Lung (tissue), 12 donors: ENCODE results near the gene SAXO1. TPM values are rescaled to one million over a fixed set of nuclear protein-coding genes. Genes with fewer than 3 reads are reported as not detected.
A peak's percentile ranks its signal among the peaks of the same experiment; 100 is the strongest.
"Not testable (repeated sequence)": the region's sequence is repeated elsewhere in the genome, so short reads cannot be mapped to it uniquely, and the experiment has no call there.

Experiments used
- ATAC-seq: fragments of 200-7000 bp; cut with Tn5 transposase; one replicate; pipeline ENCODE4 v1.9.1; 2020; ENCODE audit warnings: moderate number of reproducible peaks; ENCODE audit not compliant: insufficient read depth, low FRiP score
- DNase-seq, 3 donors: peaks; one replicate each; pipeline ENCODE4 v3.0.0-alpha.2; 2013 to 2017
- H3K27ac ChIP-seq, 2 donors: one replicate each; pipeline ENCODE4 v1.5.1; 2013; ENCODE audit warnings: mild to moderate bottlenecking in 2 of 2, moderate library complexity in 2 of 2, control low read depth in 1 of 2, inconsistent platforms in 1 of 2, low read depth in 1 of 2, low read length in 1 of 2
- H3K27me3 ChIP-seq, 3 donors: one replicate each; pipeline ENCODE4 v1.5.1; 2013; ENCODE audit warnings: low read length in 2 of 3; ENCODE audit not compliant: control insufficient read depth in 3 of 3, insufficient read depth in 3 of 3
- H3K36me3 ChIP-seq, 4 donors: one replicate each; pipeline ENCODE4 v1.5.1; 2013; ENCODE audit warnings: low read length in 4 of 4, mild to moderate bottlenecking in 1 of 4, moderate library complexity in 1 of 4; ENCODE audit not compliant: control insufficient read depth in 4 of 4, insufficient read depth in 4 of 4
- H3K4me1 ChIP-seq, 5 donors: one replicate each; pipeline ENCODE4 v1.5.1; 2013; ENCODE audit warnings: low read length in 5 of 5, mild to moderate bottlenecking in 2 of 5, moderate library complexity in 1 of 5; ENCODE audit not compliant: control insufficient read depth in 5 of 5, insufficient read depth in 5 of 5
- H3K4me3 ChIP-seq: one replicate; pipeline ENCODE4 v1.5.1; 2013; ENCODE audit warnings: mild to moderate bottlenecking, control low read depth, moderate library complexity
- H3K9ac ChIP-seq, 2 donors: one replicate each; pipeline ENCODE4 v1.5.1; 2013; ENCODE audit warnings: low read length in 2 of 2, control low read depth in 1 of 2; ENCODE audit not compliant: insufficient read depth in 1 of 2
- H3K9me3 ChIP-seq, 4 donors: one replicate each; pipeline ENCODE4 v1.5.1; 2013; ENCODE audit warnings: low read length in 3 of 4, mild to moderate bottlenecking in 1 of 4, moderate library complexity in 1 of 4; ENCODE audit not compliant: control insufficient read depth in 4 of 4, insufficient read depth in 3 of 4
- WGBS, 2 donors: extraction: QIAGEN DNeasy Blood & Tissue Kit; methylation state at CpG; one replicate each; pipeline ENCODE4 v1.1.7; 2013; 5-methylcytosine and 5-hydroxymethylcytosine counted together
- polyA plus RNA-seq, 2 donors: library from polyadenylated mRNA; stranded (reverse); fragments of 200-250 nt; gene quantifications; one replicate each; pipeline ENCODE4 v1.2.1, GENCODE V29; 2013
- total RNA-seq, 2 donors: library from RNA; depleted of rRNA in 1 of 2; stranded (reverse); fragments of >200 nt in 1 of 2; gene quantifications; one replicate each; pipeline ENCODE4 v1.2.1, GENCODE V29; 2014 to 2021
- TF ChIP-seq, protein P1 (sequence below): IDR thresholded peaks from 2 replicates; pipeline ENCODE4 v1.5.1; 2012; ENCODE audit warnings: mild to moderate bottlenecking; ENCODE audit errors: control extremely low read depth, extremely low read depth
- donor health status: control.
- donor health status: control.
- donor health status: Bipolar disorder and iron deficiency.
- donor health status: healthy.
- donor health status: DM: yes; HTN: yes; CAD: no.

Gene SAXO1
- total and polyA plus RNA-seq, 4 donors, result 0.02 to 0.54 (median 0.21) TPM

DNA sequence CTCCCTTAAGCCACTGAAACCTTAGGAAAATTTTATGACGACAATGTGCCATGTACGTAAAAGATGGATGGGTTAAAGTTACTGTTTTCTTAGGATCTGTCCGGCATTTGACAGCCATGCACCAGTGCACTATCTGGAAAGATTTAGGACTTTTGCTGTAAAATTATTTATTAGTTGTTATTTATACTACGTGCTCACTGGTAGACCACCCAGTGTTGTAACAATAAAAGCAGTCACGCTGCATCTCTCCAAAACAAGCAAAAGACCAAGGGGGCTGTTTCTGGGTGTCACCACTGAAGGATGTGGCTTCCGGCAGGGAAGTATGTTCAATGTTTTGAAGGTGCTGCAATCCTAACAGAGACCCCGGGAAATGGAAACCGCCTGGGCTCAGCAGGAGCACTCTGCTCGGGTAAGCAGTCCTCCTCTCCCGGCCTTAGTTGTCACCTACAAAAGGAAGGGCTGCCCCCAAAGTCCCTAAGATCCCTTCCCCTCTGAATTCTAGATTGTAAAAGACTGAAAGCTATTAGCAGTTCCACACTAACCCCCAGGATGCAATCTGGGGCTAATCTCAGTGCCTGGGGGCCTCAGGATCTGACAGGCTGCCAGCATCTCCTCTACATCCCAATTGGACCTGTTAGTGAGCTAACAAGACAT is 38.6 kb downstream of the SAXO1 start:
- H3K27ac ChIP-seq, result no peak overlapping the region
- peaks cover 0 to 12% (median 0%) of the 10 kb centered on the region in 5 donors for H3K4me1 ChIP-seq
- ATAC-seq (no peak), DNase-seq (peak; percentile 40 to 62 (median 48))
- no peak overlapping the region for H3K4me3 ChIP-seq
- peaks cover 0 to 5% (median 0%) of the 10 kb centered on the region in 4 donors for H3K9me3 ChIP-seq
- WGBS, 2 donors, result 83% methylated on average over 10 of the region's 10 CpGs
- no peak overlapping the region for H3K9ac ChIP-seq
- H3K27me3 ChIP-seq, result no peaks in the 10 kb centered on the region
- TF ChIP-seq, protein P1, sequence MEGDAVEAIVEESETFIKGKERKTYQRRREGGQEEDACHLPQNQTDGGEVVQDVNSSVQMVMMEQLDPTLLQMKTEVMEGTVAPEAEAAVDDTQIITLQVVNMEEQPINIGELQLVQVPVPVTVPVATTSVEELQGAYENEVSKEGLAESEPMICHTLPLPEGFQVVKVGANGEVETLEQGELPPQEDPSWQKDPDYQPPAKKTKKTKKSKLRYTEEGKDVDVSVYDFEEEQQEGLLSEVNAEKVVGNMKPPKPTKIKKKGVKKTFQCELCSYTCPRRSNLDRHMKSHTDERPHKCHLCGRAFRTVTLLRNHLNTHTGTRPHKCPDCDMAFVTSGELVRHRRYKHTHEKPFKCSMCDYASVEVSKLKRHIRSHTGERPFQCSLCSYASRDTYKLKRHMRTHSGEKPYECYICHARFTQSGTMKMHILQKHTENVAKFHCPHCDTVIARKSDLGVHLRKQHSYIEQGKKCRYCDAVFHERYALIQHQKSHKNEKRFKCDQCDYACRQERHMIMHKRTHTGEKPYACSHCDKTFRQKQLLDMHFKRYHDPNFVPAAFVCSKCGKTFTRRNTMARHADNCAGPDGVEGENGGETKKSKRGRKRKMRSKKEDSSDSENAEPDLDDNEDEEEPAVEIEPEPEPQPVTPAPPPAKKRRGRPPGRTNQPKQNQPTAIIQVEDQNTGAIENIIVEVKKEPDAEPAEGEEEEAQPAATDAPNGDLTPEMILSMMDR, result no peak
- no peaks in the 10 kb centered on the region for H3K36me3 ChIP-seq

DNA sequence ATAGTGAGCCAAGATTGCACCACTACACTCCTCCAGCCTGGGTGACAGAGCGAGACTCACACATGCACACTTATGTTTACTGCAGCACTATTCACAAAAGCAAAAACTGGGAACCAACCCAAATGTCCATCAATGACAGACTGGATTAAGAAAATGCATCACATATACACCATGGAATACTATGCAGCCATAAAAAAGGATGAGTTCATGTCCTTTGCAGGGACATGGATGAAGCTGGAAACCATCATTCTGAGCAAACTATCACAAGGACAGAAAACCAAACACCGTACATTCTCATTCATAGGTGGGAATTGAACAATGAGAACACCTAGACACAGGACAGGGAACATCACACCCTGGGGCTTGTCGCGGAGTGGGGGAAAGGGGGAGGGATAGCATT is 41.8 kb downstream of the SAXO1 start:
- not testable (repeated sequence) for DNase-seq, H3K36me3 ChIP-seq, ATAC-seq, H3K27me3 ChIP-seq, H3K4me3 ChIP-seq, H3K9me3 ChIP-seq, H3K9ac ChIP-seq, H3K27ac ChIP-seq
- H3K4me1 ChIP-seq, result peaks cover 0 to 12% (median 0%) of the 10 kb centered on the region in 5 donors
- 99% methylated on average over 4 of the region's 4 CpGs for WGBS, 2 donors

DNA sequence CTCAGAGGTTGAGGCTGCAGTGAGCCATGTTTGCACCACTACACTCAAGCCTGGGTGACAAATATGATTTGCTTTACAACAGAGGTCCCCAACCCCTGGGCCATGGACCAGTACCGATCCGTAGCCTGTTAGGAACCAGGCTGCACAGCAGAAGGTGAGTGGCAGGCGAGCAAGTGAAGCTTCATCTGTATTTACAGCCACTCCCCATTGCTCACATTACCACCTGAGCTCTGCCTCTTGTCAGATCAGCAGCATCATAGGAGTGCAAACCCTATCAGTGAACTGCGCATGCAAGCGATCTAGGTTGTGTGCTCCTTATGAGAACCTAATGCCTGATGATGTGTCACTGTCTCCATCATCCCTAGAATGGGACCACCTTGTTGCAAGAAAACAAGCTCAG is 42.5 kb downstream of the SAXO1 start:
- 89 to 98% methylated on average over 5 of the region's 5 CpGs for whole genome bisulfite sequencing, 2 donors
- no peak for ATAC-seq

DNA sequence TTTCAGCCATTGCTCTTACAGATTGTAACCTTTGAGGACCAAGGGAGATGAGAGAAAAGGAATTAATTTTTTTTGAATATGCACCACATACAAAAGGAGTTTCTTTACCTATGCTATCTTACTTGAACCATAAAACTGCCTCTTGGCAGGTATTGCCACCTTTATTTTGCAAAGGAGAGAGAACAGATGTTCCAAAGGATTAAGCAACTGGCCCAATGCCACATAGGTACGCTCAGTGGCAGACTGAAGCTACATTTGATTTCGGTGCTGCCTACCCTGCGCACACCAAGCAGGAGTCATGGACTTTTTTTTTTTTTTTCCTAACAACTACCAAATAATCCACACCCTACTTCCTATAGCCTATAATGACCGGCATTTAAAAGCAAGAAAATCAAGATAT is 43.1 kb downstream of the SAXO1 start:
- WGBS, 2 donors, result 89 to 95% methylated on average over 4 of the region's 4 CpGs
- Histone ChIP-seq H3K27me3 (no peaks in the 10 kb centered on the region), H3K4me1 (peaks cover 0 to 10% (median 0%) of the 10 kb centered on the region in 5 donors), H3K4me3 (no peak overlapping the region), H3K36me3 (no peaks in the 10 kb centered on the region), H3K9me3 (peaks cover 0 to 2% (median 0%) of the 10 kb centered on the region in 4 donors), H3K27ac (no peak overlapping the region), H3K9ac (no peak overlapping the region)
- TF ChIP-seq, protein P1, result no peak
- ATAC-seq, result no peak
- no peak for DNase-seq

More for the DNA sequence above, 42.5 kb downstream of the SAXO1 start:
- no peaks in the 10 kb centered on the region for H3K36me3 ChIP-seq
- no peak for DNase-seq
- no peak overlapping the region for H3K9ac ChIP-seq
- H3K27ac ChIP-seq, result no peak overlapping the region
- no peaks in the 10 kb centered on the region for H3K27me3 ChIP-seq
- H3K9me3 ChIP-seq, result peaks cover 0 to 2% (median 0%) of the 10 kb centered on the region in 4 donors
- H3K4me3 ChIP-seq, result no peak overlapping the region
- peaks cover 0 to 12% (median 0%) of the 10 kb centered on the region in 5 donors for H3K4me1 ChIP-seq
- TF ChIP-seq, protein P1, result no peak
